Stomach smooth muscle (tissue), 2 donors: ENCODE measurements around the gene MINDY2.

Experiments used
- H3K27ac ChIP-seq: one replicate; pipeline ENCODE4 v1.7.0; 2013; ENCODE audit warnings: mild to moderate bottlenecking, low read length, inconsistent platforms
- H3K27me3 ChIP-seq, 2 donors: one replicate each; pipeline ENCODE4 v1.7.0; 2013; ENCODE audit warnings: low read length in 2 of 2; ENCODE audit not compliant: insufficient read depth in 2 of 2, control insufficient read depth in 1 of 2
- H3K36me3 ChIP-seq, 2 donors: one replicate each; pipeline ENCODE4 v1.7.0; 2013; ENCODE audit warnings: low read length in 2 of 2; ENCODE audit not compliant: control insufficient read depth in 2 of 2, insufficient read depth in 2 of 2
- H3K4me1 ChIP-seq: one replicate; pipeline ENCODE4 v1.7.0; 2013; ENCODE audit warnings: low read length; ENCODE audit not compliant: control insufficient read depth, insufficient read depth
- H3K4me3 ChIP-seq, 2 donors: one replicate each; pipeline ENCODE4 v1.7.0; 2013; ENCODE audit warnings: low read length in 2 of 2
- H3K9ac ChIP-seq, 2 donors: one replicate each; pipeline ENCODE4 v1.7.0; 2013; ENCODE audit warnings: low read length in 2 of 2, mild to moderate bottlenecking in 1 of 2
- H3K9me3 ChIP-seq, 2 donors: one replicate each; pipeline ENCODE4 v1.7.0; 2013; ENCODE audit warnings: low read length in 2 of 2; ENCODE audit not compliant: control insufficient read depth in 2 of 2
- donor health status: healthy.
- donor health status: Pancreatic carcinoma.

The MINDY2 gene

DNA sequence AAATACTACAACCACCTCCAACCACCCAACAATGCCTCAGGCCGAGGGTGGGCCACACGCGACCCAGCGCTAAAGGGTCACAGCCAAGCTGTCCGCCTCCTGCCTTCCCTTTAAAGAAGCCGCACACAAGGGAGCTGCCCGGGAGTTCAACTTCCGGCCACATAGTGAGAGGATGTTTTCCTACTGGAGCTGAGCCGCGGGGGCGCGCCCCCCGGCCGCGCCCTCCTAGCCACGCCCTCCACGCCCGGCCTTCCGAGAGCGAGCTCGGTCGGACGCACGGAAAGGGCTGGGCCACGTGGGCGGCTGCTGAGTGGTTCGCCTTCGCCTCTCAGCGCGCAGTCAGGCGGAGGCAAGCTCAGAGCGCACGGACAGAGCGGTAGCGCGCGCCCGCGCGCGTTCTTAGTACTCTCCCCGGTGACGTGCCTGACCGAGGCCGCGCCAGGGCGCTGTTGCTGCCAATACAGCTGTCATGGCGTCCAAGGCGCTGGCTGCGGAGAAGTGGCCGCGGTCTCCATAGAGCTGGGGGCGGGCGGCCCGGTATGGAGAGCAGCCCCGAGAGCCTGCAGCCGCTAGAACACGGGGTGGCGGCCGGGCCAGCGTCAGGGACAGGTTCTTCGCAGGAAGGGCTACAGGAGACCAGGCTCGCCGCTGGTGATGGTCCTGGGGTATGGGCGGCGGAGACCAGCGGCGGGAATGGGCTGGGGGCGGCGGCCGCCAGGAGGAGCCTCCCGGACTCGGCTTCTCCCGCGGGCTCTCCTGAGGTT, at the start of gene MINDY2:
Gene MINDY2, plus strand, starts transcription at position 446 of the 764 bp plus-strand sequence. Its CDS starts 94 bp downstream, at position 540.
- no peaks in the 10 kb centered on the region for H3K9me3 ChIP-seq
- peak within 1 kb of the TSS; percentile 95 for H3K27ac ChIP-seq
- peaks cover 6% of the 10 kb centered on the region for H3K4me1 ChIP-seq
- peak within 1 kb of the TSS; percentile 83 to 91 for H3K9ac ChIP-seq
- no peaks in the 10 kb centered on the region for H3K27me3 ChIP-seq
- peak within 1 kb of the TSS; percentile 81 to 94 for H3K4me3 ChIP-seq
- H3K36me3 ChIP-seq: no peaks in the 10 kb centered on the region

GRCh38 chr15:58724466-58724865, 46.6 kb upstream of the MINDY2 start:
- H3K4me3 ChIP-seq: no peak overlapping the region
- H3K27ac ChIP-seq: no peak overlapping the region
- no peaks in the 10 kb centered on the region for H3K27me3 ChIP-seq
- H3K9ac ChIP-seq: no peak overlapping the region
- no peaks in the 10 kb centered on the region for H3K36me3 ChIP-seq
- H3K9me3 ChIP-seq: no peaks in the 10 kb centered on the region
- H3K4me1 ChIP-seq: peaks cover 7% of the 10 kb centered on the region

DNA sequence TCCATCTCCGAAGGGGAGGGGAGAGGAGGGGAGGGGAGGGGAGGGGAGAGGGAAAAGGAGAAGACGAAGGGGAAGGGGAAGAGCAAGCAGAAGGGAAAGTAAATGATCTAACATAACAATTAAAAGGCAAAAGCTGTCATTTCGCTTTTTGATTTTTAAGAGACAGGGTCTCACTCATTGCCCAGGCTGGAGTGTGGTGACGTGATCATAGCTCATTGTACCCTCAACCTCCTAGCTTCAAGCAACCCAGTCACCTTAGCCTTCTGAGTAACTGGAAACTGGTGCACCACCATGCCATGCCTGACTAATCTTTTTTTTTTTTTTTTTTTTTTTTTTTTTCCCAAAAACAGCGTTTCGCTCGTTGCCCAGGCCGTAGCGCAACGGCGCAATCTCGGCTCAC, 44.2 kb upstream of the MINDY2 start:
- peaks cover 7% of the 10 kb centered on the region for H3K4me1 ChIP-seq
- no peak overlapping the region for H3K4me3 ChIP-seq
- H3K36me3 ChIP-seq: no peaks in the 10 kb centered on the region
- H3K9ac ChIP-seq: no peak overlapping the region
- no peaks in the 10 kb centered on the region for H3K9me3 ChIP-seq
- H3K27me3 ChIP-seq: no peaks in the 10 kb centered on the region
- no peak overlapping the region for H3K27ac ChIP-seq

DNA sequence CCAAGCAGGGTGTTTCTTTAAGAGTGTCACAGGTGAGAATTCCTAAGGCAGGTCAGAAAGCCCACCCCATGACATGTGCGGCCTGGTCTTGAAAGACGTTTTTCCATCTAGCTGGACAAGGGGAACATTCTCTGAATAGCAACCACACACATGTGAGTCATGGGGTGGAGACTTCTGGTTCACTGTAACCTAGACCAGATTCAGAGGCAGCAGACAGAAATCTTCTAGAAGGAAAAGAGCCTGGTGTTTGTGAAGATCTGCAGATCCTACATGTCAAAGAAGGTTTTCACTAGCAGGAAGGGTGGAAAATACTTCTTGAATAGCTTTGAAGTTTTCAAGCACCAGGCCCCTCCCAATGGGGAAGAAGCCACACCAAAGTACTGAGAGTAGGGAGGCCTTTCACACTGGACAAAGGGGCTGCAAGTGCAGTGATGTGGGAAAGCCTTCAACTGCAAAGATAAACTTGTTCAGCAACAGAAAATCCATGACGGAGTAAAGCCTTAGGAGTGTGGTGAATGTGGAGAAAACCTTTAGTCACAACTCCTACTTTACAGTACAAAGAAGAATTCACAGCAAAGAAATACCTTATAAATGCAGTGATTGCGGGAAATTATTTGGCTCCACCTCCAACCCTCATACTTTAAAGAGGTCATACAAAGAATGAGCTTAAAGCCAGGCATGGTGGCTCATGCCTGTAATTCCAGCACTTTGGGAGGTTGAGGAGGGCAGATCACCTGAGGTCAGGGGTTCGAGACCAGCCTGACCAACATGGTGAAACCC, 39.2 kb upstream of the MINDY2 start:
- no peaks in the 10 kb centered on the region for H3K27me3 ChIP-seq
- H3K9ac ChIP-seq: no peak overlapping the region
- no peak overlapping the region for H3K27ac ChIP-seq
- H3K36me3 ChIP-seq: no peaks in the 10 kb centered on the region
- no peaks in the 10 kb centered on the region for H3K9me3 ChIP-seq
- H3K4me3 ChIP-seq: no peak overlapping the region
- no peaks in the 10 kb centered on the region for H3K4me1 ChIP-seq

GRCh38 chr15:58732625-58733363, 38.3 kb upstream of the MINDY2 start:
- no peak overlapping the region for H3K27ac ChIP-seq
- no peaks in the 10 kb centered on the region for H3K27me3 ChIP-seq

GRCh38 chr15:58734859-58735258, 36.2 kb upstream of the MINDY2 start:
- Histone ChIP-seq H3K9me3 (no peaks in the 10 kb centered on the region), H3K27ac (no peak overlapping the region), H3K36me3 (no peaks in the 10 kb centered on the region), H3K9ac (no peak overlapping the region), H3K27me3 (no peaks in the 10 kb centered on the region), H3K4me3 (no peak overlapping the region), H3K4me1 (no peaks in the 10 kb centered on the region)

More at GRCh38 chr15:58732625-58733363, 38.3 kb upstream of the MINDY2 start:
- Histone ChIP-seq H3K9me3 (no peaks in the 10 kb centered on the region), H3K4me3 (no peak overlapping the region), H3K4me1 (no peaks in the 10 kb centered on the region), H3K36me3 (no peaks in the 10 kb centered on the region), H3K9ac (no peak overlapping the region)

GRCh38 chr15:58736018-58736643, 35.0 kb upstream of the MINDY2 start:
- Histone ChIP-seq H3K27ac (no peak overlapping the region), H3K9ac (no peak overlapping the region), H3K4me1 (no peaks in the 10 kb centered on the region), H3K27me3 (no peaks in the 10 kb centered on the region), H3K4me3 (no peak overlapping the region), H3K36me3 (no peaks in the 10 kb centered on the region), H3K9me3 (no peaks in the 10 kb centered on the region)

DNA sequence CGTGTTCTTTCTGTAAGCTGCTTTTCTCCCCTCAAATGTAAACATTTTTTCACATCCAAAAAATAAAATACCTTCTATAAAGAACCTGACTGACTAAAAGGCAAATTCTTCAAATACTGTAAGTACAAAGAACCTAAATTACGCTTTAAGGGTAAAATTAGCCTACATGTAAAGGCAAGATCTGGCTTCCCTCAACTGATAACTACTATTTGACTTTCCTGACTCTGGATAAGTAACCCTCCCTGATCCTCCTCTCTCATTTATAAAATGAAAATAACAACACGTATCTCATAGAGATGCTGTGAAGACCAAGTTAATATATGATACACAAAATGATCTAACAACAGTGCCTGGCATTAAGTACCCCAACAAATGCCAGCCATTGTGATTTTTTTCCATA, 33.8 kb upstream of the MINDY2 start:
- Histone ChIP-seq H3K27ac (no peak overlapping the region), H3K9me3 (no peaks in the 10 kb centered on the region), H3K9ac (no peak overlapping the region), H3K4me1 (no peaks in the 10 kb centered on the region), H3K4me3 (no peak overlapping the region), H3K36me3 (no peaks in the 10 kb centered on the region), H3K27me3 (no peaks in the 10 kb centered on the region)

DNA sequence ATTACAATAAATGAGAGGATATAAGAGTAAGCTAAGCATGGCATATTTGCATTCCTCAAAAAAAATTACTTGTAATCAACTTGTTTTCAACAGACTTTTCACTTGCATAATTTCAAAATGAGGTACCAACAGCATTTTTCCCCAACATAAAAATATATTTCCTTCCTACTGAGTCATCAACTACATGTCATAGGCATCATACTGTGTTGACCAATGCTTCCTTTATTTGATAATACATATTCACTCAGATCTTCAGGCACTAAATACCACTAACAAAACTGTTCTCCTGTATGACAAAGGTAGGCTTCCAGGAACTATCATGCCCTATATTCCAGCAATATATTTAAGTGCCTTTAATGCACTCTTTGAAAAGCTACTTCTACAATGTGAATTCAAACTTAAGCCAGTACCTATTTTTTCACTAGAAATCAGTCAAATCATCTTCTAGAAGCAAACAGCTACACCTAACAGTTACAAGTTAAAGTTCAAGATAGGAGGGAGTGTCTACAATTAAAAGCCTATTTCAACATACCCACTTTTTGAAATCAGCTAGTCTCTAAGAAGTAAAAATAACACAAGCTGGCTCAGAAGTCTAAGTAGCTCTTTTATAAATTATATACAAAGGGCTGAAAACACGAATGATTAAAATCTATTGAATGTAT, 32.9 kb upstream of the MINDY2 start:
- Histone ChIP-seq H3K4me1 (no peaks in the 10 kb centered on the region), H3K4me3 (no peak overlapping the region), H3K36me3 (no peaks in the 10 kb centered on the region), H3K9ac (no peak overlapping the region), H3K27ac (no peak overlapping the region), H3K27me3 (no peaks in the 10 kb centered on the region), H3K9me3 (no peaks in the 10 kb centered on the region)

GRCh38 chr15:58740436-58740835, 30.7 kb upstream of the MINDY2 start:
- Histone ChIP-seq H3K27ac (no peak overlapping the region), H3K36me3 (no peaks in the 10 kb centered on the region), H3K4me1 (no peaks in the 10 kb centered on the region), H3K27me3 (no peaks in the 10 kb centered on the region), H3K9me3 (no peaks in the 10 kb centered on the region), H3K4me3 (no peak overlapping the region), H3K9ac (no peak overlapping the region)
